Adipocyte (in vitro differentiated cells): ENCODE data around the gene MSTO1.
"Not testable (repeated sequence)": the region's sequence is repeated elsewhere in the genome, so short reads cannot be mapped to it uniquely, and the experiment has no call there.

ENCODE experiments used
- DNase-seq: peaks from one replicate; pipeline ENCODE4 v3.0.0-alpha.2; 2015; ENCODE audit warnings: low read depth
- H3K27me3 ChIP-seq: replicated peaks from 2 replicates; pipeline ENCODE4 v1.7.0; 2013; ENCODE audit warnings: mild to moderate bottlenecking, low read length, moderate library complexity; ENCODE audit not compliant: control insufficient read depth, insufficient read depth
- H3K36me3 ChIP-seq: 2 replicates; pipeline ENCODE4 v1.7.0; 2013; ENCODE audit warnings: low read length, mild to moderate bottlenecking, moderate library complexity; ENCODE audit not compliant: control insufficient read depth, insufficient read depth, severe bottlenecking
- H3K4me1 ChIP-seq: 2 replicates; pipeline ENCODE4 v1.7.0; 2013; ENCODE audit warnings: mild to moderate bottlenecking, low read length, moderate library complexity; ENCODE audit not compliant: control insufficient read depth, insufficient read depth
- H3K4me3 ChIP-seq: 2 replicates; pipeline ENCODE4 v1.7.0; 2013; ENCODE audit warnings: mild to moderate bottlenecking, low read length, moderate library complexity
- H3K9ac ChIP-seq: 2 replicates; pipeline ENCODE4 v1.7.0; 2013; ENCODE audit warnings: mild to moderate bottlenecking, low read length, moderate library complexity
- H3K9me3 ChIP-seq: 2 replicates; pipeline ENCODE4 v1.7.0; 2013; ENCODE audit warnings: mild to moderate bottlenecking, low read length, moderate library complexity; ENCODE audit not compliant: control insufficient read depth

MSTO1 gene

GRCh38 chr1:155609515-155610256, at the start of gene MSTO1:
Gene MSTO1, plus strand, starts transcription at chr1:155610218. Its CDS starts 31 bp downstream, at chr1:155610249.
- Histone ChIP-seq H3K36me3 (peaks cover 13% of the 10 kb centered on the region), H3K9me3 (no peaks in the 10 kb centered on the region), H3K9ac (peak within 1 kb of the TSS; percentile 86), H3K4me1 (peaks cover 11% of the 10 kb centered on the region), H3K27me3 (no peaks in the 10 kb centered on the region), H3K4me3 (peak within 1 kb of the TSS; percentile 84)
- peak; percentile 99 for DNase-seq

GRCh38 chr1:155561779-155562580, 48.0 kb upstream of the MSTO1 start:
- H3K9me3 ChIP-seq, H3K36me3 ChIP-seq, H3K27me3 ChIP-seq: not testable (repeated sequence)
- DNase-seq = peak; percentile 77
- Histone ChIP-seq H3K4me3 (peak overlapping the region; percentile 90), H3K9ac (peak overlapping the region; percentile 99), H3K4me1 (peaks cover 26% of the 10 kb centered on the region)

GRCh38 chr1:155562581-155563376, 47.2 kb upstream of the MSTO1 start, which contains the start of gene ASH1L:
Gene ASH1L, minus strand, starts transcription at chr1:155562803. Its CDS starts 41,284 bp downstream, at chr1:155521519.
- Histone ChIP-seq H3K4me3 (peak within 1 kb of the TSS; percentile 90), H3K36me3 (no peaks in the 10 kb centered on the region), H3K9ac (peak within 1 kb of the TSS; percentile 99), H3K9me3 (no peaks in the 10 kb centered on the region), H3K27me3 (no peaks in the 10 kb centered on the region), H3K4me1 (peaks cover 24% of the 10 kb centered on the region)
- DNase-seq = peak; percentile 97

- H3K27me3 ChIP-seq, DNase-seq, H3K36me3 ChIP-seq, H3K9me3 ChIP-seq: not testable (repeated sequence)
- H3K4me1 ChIP-seq = peaks cover 17% of the 10 kb centered on the region
- peak overlapping the region; percentile 99 for H3K9ac ChIP-seq
- H3K4me3 ChIP-seq = peak overlapping the region; percentile 90
Measured at GRCh38 chr1:155563377-155564022, 46.5 kb upstream of the MSTO1 start.

GRCh38 chr1:155569988-155570592, 39.9 kb upstream of the MSTO1 start:
- Histone ChIP-seq H3K9me3 (no peaks in the 10 kb centered on the region), H3K4me1 (no peaks in the 10 kb centered on the region), H3K9ac (no peak overlapping the region), H3K4me3 (no peak overlapping the region), H3K36me3 (no peaks in the 10 kb centered on the region), H3K27me3 (no peaks in the 10 kb centered on the region)
- DNase-seq = no peak

DNA sequence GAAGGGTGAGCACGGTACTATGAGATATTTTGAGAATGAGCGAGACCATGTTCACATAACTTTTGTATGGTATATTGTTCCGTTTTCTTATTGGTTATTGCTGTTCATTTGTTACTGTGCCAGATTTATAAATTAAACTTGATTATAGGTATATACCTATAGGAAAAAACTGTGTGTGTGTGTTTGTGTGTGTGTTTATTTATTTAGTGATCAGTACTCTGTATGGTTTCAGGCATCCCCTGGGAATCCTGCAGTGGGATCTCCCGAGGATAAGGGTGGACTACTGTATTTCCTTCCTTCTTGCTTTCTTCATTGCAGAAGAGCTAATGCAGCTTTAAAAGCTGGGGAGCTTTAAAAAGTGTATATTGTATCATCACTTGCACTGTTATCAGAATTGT, 39.4 kb upstream of the MSTO1 start:
- Histone ChIP-seq H3K9me3 (no peaks in the 10 kb centered on the region), H3K9ac (no peak overlapping the region)
- no peak for DNase-seq

GRCh38 chr1:155574077-155574476, 35.9 kb upstream of the MSTO1 start:
- Histone ChIP-seq H3K9ac (no peak overlapping the region), H3K4me1 (no peaks in the 10 kb centered on the region), H3K27me3 (no peaks in the 10 kb centered on the region), H3K4me3 (no peak overlapping the region), H3K36me3 (no peaks in the 10 kb centered on the region), H3K9me3 (no peaks in the 10 kb centered on the region)
- no peak for DNase-seq

More for the DNA sequence above, 39.4 kb upstream of the MSTO1 start:
- H3K27me3 ChIP-seq = no peaks in the 10 kb centered on the region
- H3K4me3 ChIP-seq = no peak overlapping the region
- no peaks in the 10 kb centered on the region for H3K4me1 ChIP-seq
- H3K36me3 ChIP-seq = no peaks in the 10 kb centered on the region

DNA sequence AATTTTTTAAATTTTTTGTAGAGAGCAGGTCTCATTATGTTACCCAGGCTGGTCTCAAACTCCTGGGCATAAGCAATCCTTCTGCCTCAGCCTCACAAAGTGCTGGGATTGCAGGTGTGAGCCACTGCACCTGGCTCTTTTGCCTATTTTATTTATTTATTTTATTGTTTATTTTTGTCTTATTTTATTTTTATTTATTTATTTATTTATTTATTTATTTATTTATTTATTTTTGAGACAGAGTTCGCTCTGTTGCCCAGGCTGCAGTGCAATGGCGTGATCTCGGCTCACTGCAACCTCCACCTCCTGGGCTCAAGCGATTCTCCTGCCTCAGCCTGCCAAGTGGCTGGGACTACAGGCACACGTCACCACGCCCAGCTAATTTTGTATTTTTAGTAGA, 34.4 kb upstream of the MSTO1 start:
- not testable (repeated sequence) for H3K4me3 ChIP-seq, H3K9ac ChIP-seq, H3K36me3 ChIP-seq, H3K4me1 ChIP-seq, DNase-seq, H3K9me3 ChIP-seq, H3K27me3 ChIP-seq

DNA sequence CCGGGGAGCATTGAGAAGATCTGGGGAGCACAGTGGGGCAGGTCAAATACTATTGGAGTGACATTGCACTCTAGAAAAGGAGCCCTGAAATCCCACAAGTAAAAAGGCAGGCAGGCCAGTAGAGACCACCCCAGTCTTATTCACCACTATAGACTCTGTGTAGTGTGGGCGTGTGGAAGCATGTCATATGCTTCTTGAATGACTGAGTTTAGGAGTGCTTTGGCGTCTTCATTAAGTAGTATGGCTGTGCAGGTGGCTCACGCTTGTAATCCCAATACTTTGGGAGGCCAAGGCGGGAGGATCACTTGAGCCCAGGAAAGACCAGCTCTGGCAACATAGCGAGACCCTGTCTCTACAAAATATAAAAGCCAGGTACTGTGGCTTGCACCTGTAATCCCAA, 26.2 kb upstream of the MSTO1 start:
- H3K27me3 ChIP-seq, H3K9ac ChIP-seq, DNase-seq, H3K4me3 ChIP-seq, H3K36me3 ChIP-seq, H3K4me1 ChIP-seq, H3K9me3 ChIP-seq: not testable (repeated sequence)

DNA sequence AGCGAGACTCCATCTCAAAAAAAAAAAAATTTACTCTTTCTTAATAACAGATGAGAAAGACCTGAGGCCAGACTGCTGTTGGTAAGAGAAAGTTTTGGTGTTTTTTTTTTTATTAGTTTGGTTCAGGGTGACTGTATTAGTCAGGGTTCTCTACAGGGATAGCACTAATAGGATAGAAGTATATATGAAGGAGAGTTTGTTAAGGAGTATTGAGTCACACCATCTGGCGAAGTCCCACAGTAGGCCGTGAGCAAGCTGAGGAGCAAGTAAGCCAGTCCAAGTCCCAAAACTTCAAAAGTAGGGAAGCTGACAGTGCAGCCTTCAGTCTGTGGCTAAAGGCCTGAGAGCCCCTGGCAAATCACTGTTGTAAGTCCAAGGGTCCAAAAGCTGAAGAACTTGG, 20.7 kb upstream of the MSTO1 start:
- H3K9me3 ChIP-seq, H3K27me3 ChIP-seq: not testable (repeated sequence)

More for the DNA sequence above, 20.7 kb upstream of the MSTO1 start:
- H3K4me3 ChIP-seq, H3K9ac ChIP-seq, H3K36me3 ChIP-seq, DNase-seq, H3K4me1 ChIP-seq: not testable (repeated sequence)
